ENCODE results near the gene LUM.

LUM gene

GRCh38 chr12:91111366-91112325 lies at the start of gene LUM:
Gene LUM, minus strand, starts transcription at chr12:91111494. Its CDS starts 2,515 bp downstream, at chr12:91108979.
- no peak for DNase-seq

- no peak for DNase-seq
These were observed 49.7 kb upstream of the LUM start for GRCh38 chr12:91161009-91161408.

- DNase-seq: no peak
These were observed 44.7 kb upstream of the LUM start for GRCh38 chr12:91155990-91156389.

- DNase-seq: no peak
These were observed 42.8 kb upstream of the LUM start for GRCh38 chr12:91154131-91154530.

- DNase-seq: no peak
These were observed 32.8 kb upstream of the LUM start for GRCh38 chr12:91144053-91144452.

GRCh38 chr12:91143206-91143605 lies 31.9 kb upstream of the LUM start:
- DNase-seq: no peak

- no peak for DNase-seq
These were observed 30.9 kb upstream of the LUM start for GRCh38 chr12:91142221-91142631.

GRCh38 chr12:91140026-91140931 lies 29.0 kb upstream of the LUM start:
- DNase-seq: no peak

GRCh38 chr12:91139286-91139685 lies 28.0 kb upstream of the LUM start:
- DNase-seq: no peak

- no peak for DNase-seq
These were observed 27.1 kb upstream of the LUM start for GRCh38 chr12:91138337-91138920.

GRCh38 chr12:91133871-91134270 lies 22.6 kb upstream of the LUM start:
- no peak for DNase-seq

- DNase-seq: no peak
These were observed 18.5 kb upstream of the LUM start for GRCh38 chr12:91129662-91130362.

- no peak for DNase-seq
These were observed 16.5 kb upstream of the LUM start for GRCh38 chr12:91127751-91128150.

- no peak for DNase-seq
These were observed 16.0 kb upstream of the LUM start for GRCh38 chr12:91127306-91127705.

- no peak for DNase-seq
These were observed 15.2 kb upstream of the LUM start for GRCh38 chr12:91126516-91126915.

GRCh38 chr12:91123236-91123916 lies 12.1 kb upstream of the LUM start:
- DNase-seq: no peak

- no peak for DNase-seq
These were observed 9.5 kb upstream of the LUM start for GRCh38 chr12:91120781-91121180.

- no peak for DNase-seq
These were observed 7.8 kb upstream of the LUM start for GRCh38 chr12:91119089-91119488.

GRCh38 chr12:91113621-91114020 lies 2.3 kb upstream of the LUM start:
- DNase-seq: no peak

- DNase-seq: no peak
These were observed 876 bp downstream of the LUM start for GRCh38 chr12:91110311-91110924.

GRCh38 chr12:91109581-91110310 lies 1.5 kb downstream of the LUM start:
- no peak for DNase-seq
